ENCODE measurements around the gene LMNTD2. TPM values are rescaled to one million over a fixed set of nuclear protein-coding genes. Genes with fewer than 3 reads are reported as not detected.
A peak's percentile ranks its signal among the peaks of the same experiment; 100 is the strongest.

The LMNTD2 gene
- total and polyA plus RNA-seq, 2 of the 13 experiments (the other 11 are each of a cell fraction or from before 2014, with no cell fraction given): 1.1 to 3.1 TPM

DNA sequence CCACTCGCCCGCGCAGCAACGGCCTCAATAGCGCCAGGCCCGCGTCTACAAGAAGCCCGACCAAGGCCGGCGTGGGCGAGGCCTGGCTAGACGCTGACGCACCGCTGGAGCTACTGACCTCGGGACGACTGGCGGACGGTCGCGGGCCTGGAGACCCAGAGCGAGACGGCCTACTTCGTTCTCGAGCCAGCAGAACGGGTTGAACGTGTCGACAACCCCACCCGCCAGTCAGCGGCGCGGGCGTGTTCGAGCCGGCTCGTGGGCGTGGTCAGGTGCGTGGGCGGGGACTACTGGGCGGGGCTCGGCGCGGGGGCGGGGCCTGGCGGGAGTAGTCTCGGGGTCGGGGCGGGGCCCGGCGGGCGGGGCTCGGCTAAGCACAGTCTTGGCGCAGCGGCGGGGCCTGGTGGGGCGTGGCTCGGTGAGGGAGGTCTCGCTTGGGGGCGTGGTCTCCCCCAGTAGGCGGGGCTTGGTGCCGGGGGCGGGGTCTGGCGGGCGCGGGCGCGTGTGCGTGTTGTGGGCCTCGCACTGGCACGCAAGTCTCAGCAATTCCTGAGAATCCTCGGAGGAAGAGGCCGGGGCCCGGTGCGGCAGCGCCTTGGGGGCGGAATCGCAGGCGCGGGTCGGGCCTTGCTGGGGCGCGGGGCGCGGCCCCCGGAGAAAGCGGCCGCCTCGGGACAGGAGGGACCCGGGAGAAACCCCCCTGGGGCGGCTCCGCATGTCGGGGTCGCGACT is 53.4 kb downstream of the LMNTD2 start, which contains the start of gene RNH1 (continued):
- TF ChIP-seq, protein P1, sequence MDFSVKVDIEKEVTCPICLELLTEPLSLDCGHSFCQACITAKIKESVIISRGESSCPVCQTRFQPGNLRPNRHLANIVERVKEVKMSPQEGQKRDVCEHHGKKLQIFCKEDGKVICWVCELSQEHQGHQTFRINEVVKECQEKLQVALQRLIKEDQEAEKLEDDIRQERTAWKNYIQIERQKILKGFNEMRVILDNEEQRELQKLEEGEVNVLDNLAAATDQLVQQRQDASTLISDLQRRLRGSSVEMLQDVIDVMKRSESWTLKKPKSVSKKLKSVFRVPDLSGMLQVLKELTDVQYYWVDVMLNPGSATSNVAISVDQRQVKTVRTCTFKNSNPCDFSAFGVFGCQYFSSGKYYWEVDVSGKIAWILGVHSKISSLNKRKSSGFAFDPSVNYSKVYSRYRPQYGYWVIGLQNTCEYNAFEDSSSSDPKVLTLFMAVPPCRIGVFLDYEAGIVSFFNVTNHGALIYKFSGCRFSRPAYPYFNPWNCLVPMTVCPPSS (IDR thresholded peaks at IDR 0.05): no peak
- no peak for TF ChIP-seq ZNF792 (CRISPR knock-in tag; IDR thresholded peaks at IDR 0.05)
- TF ChIP-seq ARID2 (CRISPR knock-in tag; IDR thresholded peaks at IDR 0.05; ENCODE audit: borderline replicate concordance): no peak; the same call in none of the 2 replicates
- TF ChIP-seq ZNF615 (CRISPR knock-in tag; IDR thresholded peaks at IDR 0.05; ENCODE audit: borderline replicate concordance): no peak
- TF ChIP-seq ZNF496 (CRISPR knock-in tag; IDR thresholded peaks at IDR 0.05; ENCODE audit: insufficient replicate concordance): no peak
- TF ChIP-seq, protein P2, sequence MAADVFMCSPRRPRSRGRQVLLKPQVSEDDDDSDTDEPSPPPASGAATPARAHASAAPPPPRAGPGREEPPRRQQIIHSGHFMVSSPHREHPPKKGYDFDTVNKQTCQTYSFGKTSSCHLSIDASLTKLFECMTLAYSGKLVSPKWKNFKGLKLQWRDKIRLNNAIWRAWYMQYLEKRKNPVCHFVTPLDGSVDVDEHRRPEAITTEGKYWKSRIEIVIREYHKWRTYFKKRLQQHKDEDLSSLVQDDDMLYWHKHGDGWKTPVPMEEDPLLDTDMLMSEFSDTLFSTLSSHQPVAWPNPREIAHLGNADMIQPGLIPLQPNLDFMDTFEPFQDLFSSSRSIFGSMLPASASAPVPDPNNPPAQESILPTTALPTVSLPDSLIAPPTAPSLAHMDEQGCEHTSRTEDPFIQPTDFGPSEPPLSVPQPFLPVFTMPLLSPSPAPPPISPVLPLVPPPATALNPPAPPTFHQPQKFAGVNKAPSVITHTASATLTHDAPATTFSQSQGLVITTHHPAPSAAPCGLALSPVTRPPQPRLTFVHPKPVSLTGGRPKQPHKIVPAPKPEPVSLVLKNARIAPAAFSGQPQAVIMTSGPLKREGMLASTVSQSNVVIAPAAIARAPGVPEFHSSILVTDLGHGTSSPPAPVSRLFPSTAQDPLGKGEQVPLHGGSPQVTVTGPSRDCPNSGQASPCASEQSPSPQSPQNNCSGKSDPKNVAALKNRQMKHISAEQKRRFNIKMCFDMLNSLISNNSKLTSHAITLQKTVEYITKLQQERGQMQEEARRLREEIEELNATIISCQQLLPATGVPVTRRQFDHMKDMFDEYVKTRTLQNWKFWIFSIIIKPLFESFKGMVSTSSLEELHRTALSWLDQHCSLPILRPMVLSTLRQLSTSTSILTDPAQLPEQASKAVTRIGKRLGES (CRISPR knock-in tag; IDR thresholded peaks at IDR 0.05; ENCODE audit: borderline replicate concordance): no peak
- TF ChIP-seq, protein P3, sequence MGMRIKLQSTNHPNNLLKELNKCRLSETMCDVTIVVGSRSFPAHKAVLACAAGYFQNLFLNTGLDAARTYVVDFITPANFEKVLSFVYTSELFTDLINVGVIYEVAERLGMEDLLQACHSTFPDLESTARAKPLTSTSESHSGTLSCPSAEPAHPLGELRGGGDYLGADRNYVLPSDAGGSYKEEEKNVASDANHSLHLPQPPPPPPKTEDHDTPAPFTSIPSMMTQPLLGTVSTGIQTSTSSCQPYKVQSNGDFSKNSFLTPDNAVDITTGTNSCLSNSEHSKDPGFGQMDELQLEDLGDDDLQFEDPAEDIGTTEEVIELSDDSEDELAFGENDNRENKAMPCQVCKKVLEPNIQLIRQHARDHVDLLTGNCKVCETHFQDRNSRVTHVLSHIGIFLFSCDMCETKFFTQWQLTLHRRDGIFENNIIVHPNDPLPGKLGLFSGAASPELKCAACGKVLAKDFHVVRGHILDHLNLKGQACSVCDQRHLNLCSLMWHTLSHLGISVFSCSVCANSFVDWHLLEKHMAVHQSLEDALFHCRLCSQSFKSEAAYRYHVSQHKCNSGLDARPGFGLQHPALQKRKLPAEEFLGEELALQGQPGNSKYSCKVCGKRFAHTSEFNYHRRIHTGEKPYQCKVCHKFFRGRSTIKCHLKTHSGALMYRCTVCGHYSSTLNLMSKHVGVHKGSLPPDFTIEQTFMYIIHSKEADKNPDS (CRISPR knock-in tag; IDR thresholded peaks at IDR 0.05): no peak
- TF ChIP-seq TBP (CRISPR knock-in tag; IDR thresholded peaks at IDR 0.05): no peak
- TF ChIP-seq, protein P4, sequence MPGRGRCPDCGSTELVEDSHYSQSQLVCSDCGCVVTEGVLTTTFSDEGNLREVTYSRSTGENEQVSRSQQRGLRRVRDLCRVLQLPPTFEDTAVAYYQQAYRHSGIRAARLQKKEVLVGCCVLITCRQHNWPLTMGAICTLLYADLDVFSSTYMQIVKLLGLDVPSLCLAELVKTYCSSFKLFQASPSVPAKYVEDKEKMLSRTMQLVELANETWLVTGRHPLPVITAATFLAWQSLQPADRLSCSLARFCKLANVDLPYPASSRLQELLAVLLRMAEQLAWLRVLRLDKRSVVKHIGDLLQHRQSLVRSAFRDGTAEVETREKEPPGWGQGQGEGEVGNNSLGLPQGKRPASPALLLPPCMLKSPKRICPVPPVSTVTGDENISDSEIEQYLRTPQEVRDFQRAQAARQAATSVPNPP (CRISPR knock-in tag; IDR thresholded peaks at IDR 0.05): no peak
- TF ChIP-seq, protein P5, sequence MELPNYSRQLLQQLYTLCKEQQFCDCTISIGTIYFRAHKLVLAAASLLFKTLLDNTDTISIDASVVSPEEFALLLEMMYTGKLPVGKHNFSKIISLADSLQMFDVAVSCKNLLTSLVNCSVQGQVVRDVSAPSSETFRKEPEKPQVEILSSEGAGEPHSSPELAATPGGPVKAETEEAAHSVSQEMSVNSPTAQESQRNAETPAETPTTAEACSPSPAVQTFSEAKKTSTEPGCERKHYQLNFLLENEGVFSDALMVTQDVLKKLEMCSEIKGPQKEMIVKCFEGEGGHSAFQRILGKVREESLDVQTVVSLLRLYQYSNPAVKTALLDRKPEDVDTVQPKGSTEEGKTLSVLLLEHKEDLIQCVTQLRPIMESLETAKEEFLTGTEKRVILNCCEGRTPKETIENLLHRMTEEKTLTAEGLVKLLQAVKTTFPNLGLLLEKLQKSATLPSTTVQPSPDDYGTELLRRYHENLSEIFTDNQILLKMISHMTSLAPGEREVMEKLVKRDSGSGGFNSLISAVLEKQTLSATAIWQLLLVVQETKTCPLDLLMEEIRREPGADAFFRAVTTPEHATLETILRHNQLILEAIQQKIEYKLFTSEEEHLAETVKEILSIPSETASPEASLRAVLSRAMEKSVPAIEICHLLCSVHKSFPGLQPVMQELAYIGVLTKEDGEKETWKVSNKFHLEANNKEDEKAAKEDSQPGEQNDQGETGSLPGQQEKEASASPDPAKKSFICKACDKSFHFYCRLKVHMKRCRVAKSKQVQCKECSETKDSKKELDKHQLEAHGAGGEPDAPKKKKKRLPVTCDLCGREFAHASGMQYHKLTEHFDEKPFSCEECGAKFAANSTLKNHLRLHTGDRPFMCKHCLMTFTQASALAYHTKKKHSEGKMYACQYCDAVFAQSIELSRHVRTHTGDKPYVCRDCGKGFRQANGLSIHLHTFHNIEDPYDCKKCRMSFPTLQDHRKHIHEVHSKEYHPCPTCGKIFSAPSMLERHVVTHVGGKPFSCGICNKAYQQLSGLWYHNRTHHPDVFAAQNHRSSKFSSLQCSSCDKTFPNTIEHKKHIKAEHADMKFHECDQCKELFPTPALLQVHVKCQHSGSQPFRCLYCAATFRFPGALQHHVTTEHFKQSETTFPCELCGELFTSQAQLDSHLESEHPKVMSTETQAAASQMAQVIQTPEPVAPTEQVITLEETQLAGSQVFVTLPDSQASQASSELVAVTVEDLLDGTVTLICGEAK (IDR thresholded peaks at IDR 0.05): no peak
- TF ChIP-seq, protein P5 (CRISPR knock-in tag; IDR thresholded peaks at IDR 0.05): 0 out of 2 replicates have a peak, but pooled peaks have one; percentile 19
- TF ChIP-seq GATAD1 (CRISPR knock-in tag; IDR thresholded peaks at IDR 0.05): no peak

Data from HepG2 (cell line).